Measurements from ENCODE around the gene TNFRSF11A.

TNFRSF11A gene

DNA sequence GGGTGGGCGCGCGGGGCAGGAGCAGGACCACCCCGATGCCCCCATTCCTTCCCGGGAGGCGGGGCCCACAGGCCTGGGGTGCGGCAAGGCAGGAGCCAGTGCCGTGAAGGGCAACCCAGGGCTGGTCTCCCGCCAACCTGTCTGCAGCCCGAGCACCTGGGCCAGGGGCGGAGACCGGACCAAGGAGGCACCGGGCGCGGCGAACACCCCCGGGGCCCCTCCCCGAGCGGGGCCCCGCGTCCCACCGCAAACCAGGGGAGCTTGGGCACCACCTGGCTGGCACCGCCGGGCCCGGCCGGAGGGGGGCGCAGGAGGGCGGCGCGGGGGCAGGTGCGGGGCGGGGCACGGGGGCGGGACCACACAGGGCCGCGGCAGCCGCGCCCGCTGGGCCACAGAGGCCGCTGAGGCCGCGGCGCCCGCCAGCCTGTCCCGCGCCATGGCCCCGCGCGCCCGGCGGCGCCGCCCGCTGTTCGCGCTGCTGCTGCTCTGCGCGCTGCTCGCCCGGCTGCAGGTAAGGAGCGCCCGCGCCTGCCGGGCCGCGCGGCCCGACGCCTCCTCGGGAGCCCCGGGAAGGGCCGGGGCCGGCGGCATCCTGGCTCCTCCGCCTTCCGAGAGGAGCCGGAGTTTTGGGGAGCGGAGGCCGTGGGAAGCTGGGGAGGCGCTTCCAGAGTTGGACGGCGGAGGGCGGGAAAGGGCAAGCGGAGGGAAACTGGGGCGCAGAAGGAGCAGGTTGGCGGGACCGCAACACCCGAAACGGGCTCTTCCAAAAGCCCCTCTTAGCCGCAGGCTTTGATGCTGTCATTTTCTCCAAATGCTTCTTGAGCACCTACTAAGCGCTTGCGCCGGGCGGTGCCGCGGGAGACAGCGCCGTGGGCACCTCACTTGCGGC lies at the start of gene TNFRSF11A:
TNFRSF11A (plus strand) TSS at position 394 of the 889 bp plus-strand sequence; CDS start at position 437, 43 bp downstream.
- DNase-seq (ENCODE audit: low spot score), result peak; percentile 80

DNA sequence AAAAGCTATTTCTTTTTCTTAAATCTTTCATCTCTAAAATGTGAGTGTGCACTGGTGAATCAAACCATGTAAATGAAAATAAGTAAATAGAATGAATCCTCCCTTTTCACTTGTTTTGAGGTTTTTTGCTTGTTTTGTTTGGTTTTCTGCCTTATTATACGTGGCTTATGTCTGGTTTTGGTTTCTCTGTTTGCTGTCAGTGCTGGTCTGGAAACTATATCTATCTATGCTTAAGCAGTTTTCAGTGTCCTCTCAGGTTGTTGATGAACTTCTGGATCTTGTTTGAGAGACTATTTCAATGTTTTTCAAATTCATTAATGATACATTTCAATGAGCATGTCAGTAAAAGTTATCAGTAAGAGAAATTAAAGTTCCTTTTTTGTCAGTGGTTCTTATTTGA lies 48.1 kb upstream of the TNFRSF11A start:
- no peak for DNase-seq (ENCODE audit: low spot score)

DNA sequence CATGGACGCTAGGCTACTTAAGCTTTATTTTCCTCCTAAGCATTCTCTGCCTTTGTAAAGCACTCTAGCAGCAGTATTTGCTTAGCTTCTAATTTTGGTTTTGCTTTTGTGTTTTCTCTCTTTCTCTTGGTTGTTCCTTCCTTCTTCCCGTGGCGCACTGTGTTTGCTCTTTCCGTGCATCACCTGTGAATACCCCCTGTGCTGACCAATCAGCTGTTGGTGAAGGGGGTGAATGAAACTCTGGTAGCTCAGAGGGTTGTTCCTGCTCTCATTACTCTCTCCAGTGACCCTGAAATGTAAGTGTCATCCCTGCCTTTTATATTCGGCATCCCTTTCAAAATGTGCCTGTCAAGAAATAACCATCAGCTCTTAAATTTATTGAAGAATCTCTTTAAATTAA lies 45.5 kb upstream of the TNFRSF11A start:
- no peak for DNase-seq (ENCODE audit: low spot score)

DNA sequence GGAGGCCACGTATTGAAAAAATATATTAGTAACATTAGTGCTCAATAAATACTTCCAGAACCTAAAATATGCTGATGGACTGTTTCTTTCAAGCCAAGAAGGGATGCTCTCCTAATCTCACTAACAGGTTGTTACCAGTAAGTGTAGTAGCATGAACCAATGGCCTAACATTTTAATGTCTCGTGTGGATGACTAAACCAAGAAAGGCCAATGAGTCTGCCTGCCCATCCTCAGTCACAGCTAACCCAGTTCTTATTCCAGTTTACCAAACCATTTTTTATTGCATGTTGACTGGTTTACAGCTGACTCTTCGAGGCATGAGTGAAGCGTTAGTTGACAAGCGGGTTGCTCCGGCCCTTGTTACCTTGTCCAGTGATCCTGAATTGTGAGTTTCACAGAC lies 45.1 kb upstream of the TNFRSF11A start:
- no peak for DNase-seq (ENCODE audit: low spot score)

DNA sequence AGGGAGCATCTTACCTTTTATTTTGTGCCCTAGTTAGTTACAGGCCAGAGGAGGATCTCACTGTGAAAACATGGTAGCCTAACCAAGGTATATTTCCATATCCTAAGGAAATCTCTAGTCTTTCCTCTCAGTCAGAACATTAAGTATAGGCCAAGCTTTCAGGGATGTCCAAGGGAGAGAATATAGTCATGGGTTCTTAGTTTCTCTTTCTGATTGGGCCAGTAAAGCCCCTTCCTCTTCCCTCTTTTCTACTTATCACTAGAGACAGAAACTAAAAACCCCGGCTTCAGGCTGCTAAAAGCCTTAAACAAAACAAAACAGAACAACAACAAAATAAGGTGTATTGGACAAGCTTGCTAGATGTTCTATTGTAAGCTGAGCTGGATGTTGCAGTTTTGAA lies 44.3 kb upstream of the TNFRSF11A start:
- no peak for DNase-seq (ENCODE audit: low spot score)

DNA sequence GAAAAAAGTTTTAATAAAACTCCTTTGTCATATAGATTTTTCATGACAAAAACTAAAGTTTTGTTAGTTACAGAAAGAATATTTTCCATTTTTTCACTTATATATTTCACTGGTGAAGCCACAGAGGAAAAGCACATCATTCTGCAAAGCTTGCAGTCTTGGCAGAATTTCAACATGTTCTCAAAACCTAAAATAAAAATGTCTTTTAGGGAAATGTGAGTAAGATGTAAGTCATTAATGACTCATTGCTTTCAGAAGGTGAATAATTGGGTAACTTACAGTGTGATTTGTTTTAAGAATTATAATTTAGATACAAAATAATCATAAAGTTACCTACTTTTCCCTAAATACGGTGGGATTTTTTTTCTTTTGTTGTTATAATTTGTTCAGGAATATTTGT lies 43.4 kb upstream of the TNFRSF11A start:
- no peak for DNase-seq (ENCODE audit: low spot score)

DNA sequence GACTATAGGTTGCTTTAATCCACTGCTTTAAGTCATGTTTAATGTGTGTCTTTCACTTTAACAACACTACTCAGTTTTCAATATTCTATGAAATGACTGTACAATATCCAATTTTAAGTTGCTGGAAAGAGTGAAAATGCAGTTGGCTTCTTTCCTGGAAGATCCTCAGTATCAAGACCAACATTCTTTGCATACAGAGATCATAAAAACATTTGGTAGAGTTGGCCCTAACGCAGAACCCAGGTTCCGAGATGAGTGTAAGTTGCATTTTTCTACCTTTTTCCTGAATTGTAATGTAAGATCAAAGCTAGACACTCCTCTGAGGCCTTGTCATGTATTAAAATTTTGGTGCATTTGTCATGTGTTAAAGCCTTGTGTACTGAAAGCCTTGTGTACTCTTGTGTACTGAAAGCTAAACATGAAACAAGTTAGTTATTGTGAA lies 42.9 kb upstream of the TNFRSF11A start:
- DNase-seq (ENCODE audit: low spot score), result no peak

DNA sequence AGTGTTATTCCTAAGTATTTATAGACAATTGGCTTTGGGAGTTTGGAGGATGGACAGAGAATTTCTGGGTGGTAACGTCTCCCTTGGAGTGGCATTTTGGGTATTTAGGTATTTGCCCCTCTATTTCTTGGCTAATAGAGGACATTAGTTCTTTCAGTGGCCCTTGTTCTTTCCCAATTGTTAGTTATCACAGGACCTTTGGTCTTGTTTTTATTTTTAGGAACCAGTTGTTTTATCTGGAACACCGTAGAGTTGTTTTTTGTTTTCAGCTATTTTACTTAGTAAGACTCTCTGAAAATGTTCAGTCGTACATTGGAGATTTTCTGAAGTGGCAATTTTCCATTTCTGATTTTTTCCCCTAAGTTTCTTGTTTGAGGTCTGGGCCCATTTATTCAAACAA lies 40.5 kb upstream of the TNFRSF11A start:
- no peak for DNase-seq (ENCODE audit: low spot score)

DNA sequence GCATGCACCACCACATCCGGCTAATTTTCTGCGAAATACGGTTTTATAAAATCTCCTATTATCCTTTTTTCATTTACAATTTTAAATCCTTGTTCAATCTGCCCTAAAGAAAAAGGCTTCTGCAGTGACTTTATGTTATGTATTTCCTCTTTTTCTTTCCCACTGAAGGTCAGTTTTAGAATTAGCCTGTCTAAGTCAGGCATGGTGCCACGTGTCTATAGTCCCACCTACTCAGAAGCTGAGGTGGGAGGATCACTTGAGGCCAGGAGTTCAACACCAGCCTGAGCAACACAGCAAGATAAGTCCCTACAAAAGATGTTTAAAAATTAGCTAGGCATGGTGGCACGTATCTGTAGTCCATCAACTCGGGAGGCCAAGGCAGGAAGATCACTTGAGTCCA lies 39.8 kb upstream of the TNFRSF11A start:
- DNase-seq (ENCODE audit: low spot score), result no peak

DNA sequence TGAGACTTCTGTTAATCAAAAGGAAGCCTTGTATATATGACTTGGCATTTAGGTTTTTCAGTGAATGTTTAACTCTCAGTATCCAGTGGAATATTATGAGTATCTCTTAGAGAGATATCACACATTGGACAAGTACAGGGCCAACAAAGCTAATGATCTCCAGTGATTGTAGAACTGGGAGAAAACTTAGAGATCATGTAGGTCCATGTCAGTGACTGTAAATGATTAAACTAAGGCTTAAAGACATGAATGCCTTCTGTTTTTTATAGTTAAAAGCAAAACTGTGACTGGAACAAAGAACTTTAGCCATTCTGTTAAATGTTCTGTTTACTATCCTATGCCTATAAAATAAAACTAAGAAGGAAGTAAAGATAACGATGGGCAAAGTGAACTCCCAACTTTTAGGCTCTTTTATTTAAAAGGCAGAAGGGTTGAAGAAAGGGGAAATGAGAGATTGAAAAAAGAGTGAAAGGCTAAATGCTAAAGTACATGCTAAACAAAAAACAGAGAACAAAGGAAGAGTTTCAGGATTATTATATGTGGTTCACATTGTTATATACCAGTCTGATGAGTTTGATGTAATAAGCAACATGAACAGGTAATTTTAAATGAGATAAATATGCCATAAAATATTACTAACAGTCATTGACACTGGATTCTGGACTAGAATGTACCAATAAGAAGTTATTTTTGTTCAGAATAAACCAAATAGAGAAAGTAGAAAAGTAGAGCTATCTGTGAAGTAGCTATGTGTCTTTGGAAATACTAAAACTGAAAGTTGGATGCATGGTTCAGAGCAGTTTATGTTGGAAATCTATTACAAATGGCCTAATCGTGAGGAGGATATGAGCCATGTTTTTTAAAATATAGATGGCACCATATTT lies 37.1 kb upstream of the TNFRSF11A start:
- no peak for DNase-seq (ENCODE audit: low spot score)

DNA sequence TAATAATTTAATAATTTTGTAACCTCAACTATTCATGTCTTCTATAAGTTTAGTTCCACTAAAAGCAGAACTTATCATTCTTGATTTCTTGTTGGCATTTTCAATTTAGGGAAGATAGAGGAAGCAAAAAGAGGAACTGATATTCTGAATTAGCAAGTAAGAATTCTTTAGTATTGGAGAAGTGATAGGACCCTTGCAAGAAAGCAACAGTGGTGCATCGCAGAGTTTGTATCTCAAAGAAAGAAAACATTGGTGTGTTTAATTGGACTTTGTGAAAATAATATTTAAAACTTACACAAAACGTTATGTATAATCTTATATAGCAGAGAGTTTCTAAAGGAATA lies 36.5 kb upstream of the TNFRSF11A start:
- no peak for DNase-seq (ENCODE audit: low spot score)

DNA sequence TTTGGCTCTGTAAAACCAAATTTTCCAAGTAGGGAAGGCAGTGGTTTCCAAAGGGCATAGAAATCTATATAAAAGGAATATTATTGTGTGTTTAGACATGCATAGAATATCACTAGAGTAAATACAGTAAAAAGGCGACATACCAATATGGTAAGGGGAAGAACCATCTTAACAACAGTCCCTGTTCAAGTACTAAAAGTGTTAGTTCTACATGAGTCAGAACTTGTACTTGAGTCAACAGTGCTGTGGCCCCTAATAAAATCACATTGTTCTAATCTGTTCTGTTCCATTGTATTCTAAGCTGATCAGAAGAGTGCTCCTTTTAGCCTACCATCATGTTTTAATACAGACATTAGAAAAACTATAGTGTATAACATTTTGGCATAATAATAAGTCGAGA lies 36.1 kb upstream of the TNFRSF11A start:
- DNase-seq (ENCODE audit: low spot score), result no peak

DNA sequence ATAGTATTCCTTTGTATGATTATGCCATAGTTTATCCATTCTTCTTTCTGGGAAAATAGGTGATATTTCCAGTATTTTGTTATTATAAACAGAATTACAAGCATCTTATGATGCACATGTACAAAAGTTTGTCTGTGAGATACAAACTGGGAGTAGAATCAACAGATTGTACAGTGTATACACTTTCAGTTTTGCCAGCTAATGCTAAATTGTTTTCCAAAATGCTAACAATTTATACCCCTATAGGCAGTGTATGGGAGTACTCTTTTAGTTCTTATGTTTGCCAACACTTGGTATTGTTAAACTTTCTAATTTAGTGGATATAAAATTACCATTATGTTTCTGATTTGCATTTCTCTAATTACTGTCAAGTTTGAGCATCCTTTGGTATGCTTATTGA lies 31.0 kb upstream of the TNFRSF11A start:
- no peak for DNase-seq (ENCODE audit: low spot score)

DNA sequence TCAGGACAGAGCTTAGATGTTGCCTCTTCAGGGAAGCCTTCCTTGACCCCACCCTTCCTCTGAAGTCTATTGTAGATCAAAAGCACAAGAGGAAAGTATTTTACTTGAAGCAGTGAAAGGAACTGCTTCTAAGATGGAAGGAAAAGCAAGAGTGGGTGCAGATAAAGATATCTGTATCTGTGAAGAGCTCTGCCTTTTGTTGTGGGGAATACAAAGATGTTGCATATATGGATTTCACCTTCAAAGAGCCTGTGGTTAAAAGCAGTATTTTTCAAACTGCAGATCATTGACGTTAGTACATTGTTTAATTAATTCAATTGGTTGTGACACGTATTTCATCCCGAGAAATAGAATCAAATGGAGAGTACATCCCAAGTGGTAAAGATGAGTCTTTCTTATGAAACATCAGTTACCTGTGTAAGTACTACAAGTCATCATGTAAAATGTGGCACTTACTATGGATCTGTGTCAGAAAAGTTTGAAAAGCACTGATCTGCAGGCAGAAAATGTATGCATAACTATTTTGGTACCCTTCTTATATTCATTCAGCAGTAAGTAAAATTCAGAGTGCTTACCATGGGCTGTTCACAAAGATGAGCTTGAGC lies 24.6 kb upstream of the TNFRSF11A start:
- DNase-seq (ENCODE audit: low spot score), result no peak

DNA sequence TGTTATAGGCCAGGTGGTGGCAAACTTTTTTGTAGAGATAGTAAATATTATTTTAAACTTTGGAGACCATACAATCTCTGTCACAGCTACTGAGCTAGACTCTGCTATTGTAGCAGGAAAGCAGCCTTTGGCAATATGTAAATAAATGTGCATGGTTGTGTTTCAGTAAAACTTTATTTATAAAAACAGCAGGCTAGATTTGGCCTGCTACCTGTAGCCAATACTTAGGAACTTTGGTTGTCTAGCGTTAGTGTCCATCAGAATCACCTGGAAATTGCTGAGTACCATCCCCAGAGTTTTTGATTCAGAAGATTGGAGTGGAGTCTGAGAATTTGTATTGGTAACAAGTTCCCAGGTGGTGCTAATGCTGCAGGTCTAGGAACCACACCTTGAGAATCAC lies 23.8 kb upstream of the TNFRSF11A start:
- no peak for DNase-seq (ENCODE audit: low spot score)

DNA sequence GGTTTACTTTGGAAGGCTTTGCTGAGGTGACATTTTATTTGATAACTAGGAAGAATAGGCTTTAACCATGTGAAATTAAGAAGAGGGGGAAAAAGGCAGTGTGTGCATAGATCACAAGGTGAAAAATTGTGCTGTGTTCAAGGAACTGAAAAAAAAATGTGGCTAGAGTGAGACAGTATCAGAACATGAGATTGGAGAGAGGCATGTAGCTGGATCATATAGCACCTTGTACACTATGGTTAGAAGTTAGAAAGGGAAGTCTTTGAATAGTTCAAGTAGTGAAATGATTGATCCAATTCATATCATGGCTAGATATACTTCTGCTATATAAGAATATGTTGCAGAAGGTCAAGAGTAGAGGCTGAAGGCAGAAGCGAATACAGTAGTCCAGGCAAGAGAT lies 12.3 kb upstream of the TNFRSF11A start:
- no peak for DNase-seq (ENCODE audit: low spot score)

DNA sequence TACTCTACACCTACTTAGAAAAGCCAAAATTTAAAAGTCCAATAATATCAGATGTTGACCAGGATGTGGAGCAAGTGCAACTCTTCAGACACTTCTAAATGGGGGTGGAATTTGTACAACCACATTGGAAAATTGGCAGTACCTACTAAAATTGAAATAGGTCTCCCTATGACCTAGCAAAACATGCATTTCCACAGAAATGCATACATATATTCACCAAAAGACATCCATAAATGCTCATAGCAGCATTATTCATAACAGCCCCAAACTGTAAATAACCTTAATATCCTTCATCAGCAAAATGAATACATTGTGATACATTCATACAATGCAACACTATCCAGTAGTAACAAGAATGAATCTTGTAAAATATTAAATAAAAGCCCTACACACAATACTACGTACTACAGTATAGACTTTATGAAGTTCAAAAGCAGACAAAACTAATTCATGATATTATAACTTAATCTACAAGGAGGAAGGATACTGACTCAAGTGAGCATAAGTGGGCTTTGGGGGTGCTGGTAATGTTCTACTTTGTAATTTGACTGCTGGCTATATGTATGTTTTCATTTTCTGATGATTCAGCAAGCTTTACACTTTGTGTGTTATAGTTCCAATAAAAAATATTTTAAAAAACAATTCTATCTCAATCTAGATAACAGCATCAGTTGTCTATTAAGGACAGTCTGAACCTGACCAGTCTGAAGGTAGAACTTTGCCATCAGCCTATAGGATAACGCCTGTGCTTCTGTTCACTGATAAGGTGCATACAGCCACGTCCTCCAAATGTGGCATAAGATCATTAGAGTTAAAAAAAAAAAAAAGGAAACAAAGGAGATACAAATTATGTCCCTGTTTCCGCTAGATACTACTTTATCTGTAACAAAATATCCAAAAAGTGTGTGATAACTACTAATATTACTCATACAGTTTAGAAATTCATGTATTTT lies 6.6 kb upstream of the TNFRSF11A start:
- no peak for DNase-seq (ENCODE audit: low spot score)

DNA sequence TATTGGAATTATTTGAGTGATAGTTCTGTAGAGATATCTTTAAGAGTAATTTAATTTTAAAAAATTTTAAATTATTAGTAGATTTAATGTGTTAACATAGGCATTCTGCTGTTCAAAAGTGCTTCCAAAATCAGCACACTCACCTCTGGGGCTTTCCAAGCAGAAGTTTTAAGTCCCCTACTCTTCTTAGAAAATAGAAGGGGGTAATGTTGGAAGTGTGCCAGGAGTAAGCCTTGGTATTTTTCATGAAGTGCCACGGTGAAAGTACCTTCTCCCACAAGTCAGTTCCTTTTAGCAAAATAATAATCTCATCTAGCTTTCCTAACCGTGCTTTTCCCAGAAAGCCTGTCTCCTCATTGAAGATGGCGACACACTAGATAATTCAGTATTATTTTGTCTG lies 3.9 kb upstream of the TNFRSF11A start:
- DNase-seq (ENCODE audit: low spot score), result no peak

DNA sequence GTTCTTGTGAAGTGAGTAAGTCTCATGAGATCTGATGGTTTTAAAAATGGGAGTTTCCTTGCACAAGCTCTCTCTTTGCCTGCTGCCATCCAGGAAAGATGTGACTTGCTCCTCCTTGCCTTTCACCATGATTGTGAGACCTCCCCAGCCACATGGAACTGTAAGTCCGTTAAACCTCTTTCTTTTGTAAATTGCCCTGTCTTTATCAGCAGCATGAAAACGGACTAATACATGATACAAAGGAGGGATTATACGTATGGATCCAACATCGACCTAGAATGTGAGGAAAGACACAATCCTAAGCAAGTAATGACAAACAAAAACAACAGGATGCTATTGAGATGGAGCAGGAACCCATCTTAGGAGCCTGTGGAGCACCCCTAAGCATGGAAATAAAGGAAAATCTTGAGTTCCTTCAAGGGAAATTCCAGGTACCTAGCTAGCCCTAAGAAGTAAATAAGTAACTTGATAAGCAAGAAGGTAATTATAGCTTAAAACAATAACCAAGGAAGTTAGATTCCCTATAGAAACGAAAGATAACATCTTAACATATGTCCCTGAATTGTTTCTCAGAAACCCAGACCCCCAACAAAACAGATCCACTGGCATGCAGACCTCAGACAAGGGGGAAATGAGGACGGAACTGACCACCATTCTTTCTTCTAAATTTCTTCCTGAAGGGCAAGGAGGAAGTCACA lies 1.5 kb upstream of the TNFRSF11A start:
- DNase-seq (ENCODE audit: low spot score), result no peak

DNA sequence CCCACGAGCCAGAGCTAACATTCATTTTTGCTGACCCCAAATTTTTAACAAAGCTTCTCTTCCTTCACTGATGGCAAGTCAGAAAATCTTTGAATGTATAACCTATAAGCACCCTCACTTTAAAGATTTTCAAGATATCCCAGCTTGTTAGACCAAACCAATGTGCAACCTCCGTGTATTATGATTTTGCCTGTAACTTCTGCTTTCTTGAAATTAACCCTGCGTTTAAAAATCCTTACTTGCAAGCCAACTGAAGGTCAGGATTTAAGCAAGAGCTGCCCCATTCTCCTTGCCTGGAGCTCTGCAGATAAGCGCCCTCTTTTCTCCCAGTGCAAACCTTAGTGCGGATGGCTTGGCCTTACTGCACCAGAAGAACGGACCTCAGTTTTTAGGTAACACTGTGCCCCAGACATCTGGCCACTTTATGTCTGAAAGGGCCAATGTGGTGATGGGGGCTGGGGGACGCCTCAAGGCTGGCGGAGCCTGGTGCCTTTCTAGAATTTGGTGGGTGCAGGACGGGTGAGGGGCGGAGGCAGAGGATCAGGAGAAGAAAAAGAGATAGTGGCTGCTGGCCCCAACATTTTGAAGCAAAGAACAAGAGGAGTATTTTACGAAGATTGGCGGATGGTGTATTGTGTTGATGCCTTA lies 805 bp upstream of the TNFRSF11A start:
- no peak for DNase-seq (ENCODE audit: low spot score)

All from ecto neural progenitor cell (in vitro differentiated cells).